ENCODE measurements around the gene SMIM41. TPM values are rescaled to one million over a fixed set of nuclear protein-coding genes. Genes with fewer than 3 reads are reported as not detected.

Gene SMIM41
- total RNA-seq, 2 experiments from 2014 or later, result not detected

DNA sequence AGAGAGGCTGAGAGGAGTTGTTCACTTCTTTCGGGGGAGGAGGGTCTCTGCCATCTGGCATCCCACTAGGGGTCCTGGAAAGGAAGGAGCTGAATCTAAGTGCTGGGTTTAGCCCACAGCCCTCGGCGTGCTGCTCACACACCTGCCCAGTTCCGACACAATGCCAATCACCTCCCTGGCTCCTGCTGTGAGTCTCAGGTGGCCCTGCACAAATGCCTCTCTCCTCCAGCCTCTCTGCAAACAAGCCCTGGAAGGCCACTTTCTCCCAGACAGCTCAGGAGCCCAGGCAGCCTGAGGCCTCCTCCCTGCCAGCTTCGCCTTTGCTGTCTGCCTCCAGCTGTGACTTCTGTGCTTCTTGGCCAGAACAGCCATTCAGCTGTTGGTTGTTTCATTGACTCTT is 51.2 kb downstream of the SMIM41 start:
- POLR2A ChIA-PET, result interaction anchor here (0.6 kb wide), 1 partner anchor 440 kb away, joined by 3 read pairs; no protein-coding TSS in a partner anchor
- intact Hi-C loops (cut with micrococcal nuclease; ENCODE audit: unreplicated experiment), result no loop called here

DNA sequence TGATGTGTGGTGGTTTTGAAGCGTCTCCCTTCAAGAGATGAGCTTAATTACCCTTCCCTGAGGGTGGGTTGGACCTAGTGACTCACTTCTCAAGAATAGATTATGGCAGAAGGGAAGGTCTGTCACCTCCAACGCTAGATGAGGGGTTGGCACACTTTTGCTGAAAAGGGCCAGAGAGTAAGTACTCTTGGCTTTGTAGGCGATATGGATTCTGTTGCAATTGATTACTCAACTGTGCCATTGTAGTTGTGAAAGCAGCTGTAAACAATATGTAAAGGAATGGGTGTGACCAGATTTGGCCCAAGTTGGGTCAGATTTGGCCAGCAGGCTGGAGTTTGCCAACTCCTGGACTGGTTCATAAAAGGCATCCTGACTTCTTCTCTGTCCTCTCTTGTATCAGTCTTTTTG is 53.3 kb downstream of the SMIM41 start:
- ChIA-PET POLR2A (interaction anchor here (0.6 kb wide), 1 partner anchor 826 kb away, joined by 4 read pairs; no protein-coding TSS in a partner anchor), CTCF (ENCODE audit: unreplicated experiment) (no interaction called here)
- no peaks in the 10 kb centered on the region for H3K79me2 ChIP-seq (ENCODE audit: insufficient read depth, low read depth, low read length)
- H3K9me3 ChIP-seq (ENCODE audit: low read length), result no peaks in the 10 kb centered on the region
- H3K27ac ChIP-seq (ENCODE audit: low read depth, low read length, poor library complexity, severe bottlenecking), result no peak overlapping the region
- H3K36me3 ChIP-seq (ENCODE audit: insufficient read depth, low read length), result no peaks in the 10 kb centered on the region
- H3K4me2 ChIP-seq (ENCODE audit: low read length), result no peak overlapping the region
- DNase-seq (ENCODE audit: low spot score), result no peak
- no peak for TF ChIP-seq EZH2phosphoT487 (IDR thresholded peaks at IDR 0.05; ENCODE audit: borderline replicate concordance, low read depth, low read length)
- TF ChIP-seq, protein P1, sequence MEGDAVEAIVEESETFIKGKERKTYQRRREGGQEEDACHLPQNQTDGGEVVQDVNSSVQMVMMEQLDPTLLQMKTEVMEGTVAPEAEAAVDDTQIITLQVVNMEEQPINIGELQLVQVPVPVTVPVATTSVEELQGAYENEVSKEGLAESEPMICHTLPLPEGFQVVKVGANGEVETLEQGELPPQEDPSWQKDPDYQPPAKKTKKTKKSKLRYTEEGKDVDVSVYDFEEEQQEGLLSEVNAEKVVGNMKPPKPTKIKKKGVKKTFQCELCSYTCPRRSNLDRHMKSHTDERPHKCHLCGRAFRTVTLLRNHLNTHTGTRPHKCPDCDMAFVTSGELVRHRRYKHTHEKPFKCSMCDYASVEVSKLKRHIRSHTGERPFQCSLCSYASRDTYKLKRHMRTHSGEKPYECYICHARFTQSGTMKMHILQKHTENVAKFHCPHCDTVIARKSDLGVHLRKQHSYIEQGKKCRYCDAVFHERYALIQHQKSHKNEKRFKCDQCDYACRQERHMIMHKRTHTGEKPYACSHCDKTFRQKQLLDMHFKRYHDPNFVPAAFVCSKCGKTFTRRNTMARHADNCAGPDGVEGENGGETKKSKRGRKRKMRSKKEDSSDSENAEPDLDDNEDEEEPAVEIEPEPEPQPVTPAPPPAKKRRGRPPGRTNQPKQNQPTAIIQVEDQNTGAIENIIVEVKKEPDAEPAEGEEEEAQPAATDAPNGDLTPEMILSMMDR (conservative IDR thresholded peaks at IDR 0.05; ENCODE audit: low read length), result no peak
- no peak overlapping the region for H2AFZ ChIP-seq (ENCODE audit: low read length)
- BruUV-seq (replicated peaks), result no TSS peak
- intact Hi-C loops (cut with micrococcal nuclease; ENCODE audit: unreplicated experiment), result no loop called here
- no peak overlapping the region for H3K4me3 ChIP-seq (ENCODE audit: low read depth, low read length, poor library complexity, severe bottlenecking)
- H4K20me1 ChIP-seq (ENCODE audit: insufficient read depth, low read length), result no peaks in the 10 kb centered on the region
- no peaks in the 10 kb centered on the region for H3K9me2 ChIP-seq (ENCODE audit: insufficient read depth, low read length)
- H3K4me1 ChIP-seq (ENCODE audit: insufficient read depth, low read length, poor library complexity, severe bottlenecking), result no peaks in the 10 kb centered on the region

More for the DNA sequence above, 51.2 kb downstream of the SMIM41 start:
- CTCF ChIA-PET (ENCODE audit: unreplicated experiment), result no interaction called here
- Histone ChIP-seq H3K4me3 (ENCODE audit: low read depth, low read length, poor library complexity, severe bottlenecking) (no peak overlapping the region), H3K4me2 (ENCODE audit: low read length) (no peak overlapping the region), H2AFZ (ENCODE audit: low read length) (no peak overlapping the region), H3K9me2 (ENCODE audit: insufficient read depth, low read length) (no peaks in the 10 kb centered on the region), H3K4me1 (ENCODE audit: insufficient read depth, low read length, poor library complexity, severe bottlenecking) (peaks cover under 1% of the 10 kb centered on the region), H3K27ac (ENCODE audit: low read depth, low read length, poor library complexity, severe bottlenecking) (no peak overlapping the region), H3K9me3 (ENCODE audit: low read length) (no peaks in the 10 kb centered on the region), H3K36me3 (ENCODE audit: insufficient read depth, low read length) (no peaks in the 10 kb centered on the region), H3K79me2 (ENCODE audit: insufficient read depth, low read depth, low read length) (no peaks in the 10 kb centered on the region), H4K20me1 (ENCODE audit: insufficient read depth, low read length) (no peaks in the 10 kb centered on the region)
- TF ChIP-seq, protein P1 (conservative IDR thresholded peaks at IDR 0.05; ENCODE audit: low read length), result no peak
- no peak for TF ChIP-seq EZH2phosphoT487 (IDR thresholded peaks at IDR 0.05; ENCODE audit: borderline replicate concordance, low read depth, low read length)
- BruUV-seq (replicated peaks), result no TSS peak
- no peak for DNase-seq (ENCODE audit: low spot score)

DNA sequence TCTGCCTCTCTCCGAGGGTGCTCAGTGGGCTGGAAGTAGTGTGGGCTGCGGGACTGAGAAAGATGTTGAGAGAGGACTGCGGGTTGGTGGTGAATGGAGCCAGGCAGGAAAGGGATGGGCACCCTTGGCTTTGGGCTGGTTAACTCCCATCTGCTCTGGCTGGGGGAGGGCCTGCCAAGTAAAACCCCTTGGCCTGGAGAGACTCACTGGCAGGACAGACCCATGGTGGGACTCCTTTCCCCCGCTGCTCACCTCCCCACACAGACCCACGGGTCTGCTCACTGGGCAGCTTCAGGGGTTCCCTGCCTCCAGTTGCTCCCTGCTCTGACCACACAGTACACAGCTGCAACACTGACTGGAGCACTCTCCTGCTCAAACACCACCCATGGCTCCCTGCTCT is 58.2 kb downstream of the SMIM41 start:
- ChIA-PET POLR2A (no interaction called here), CTCF (ENCODE audit: unreplicated experiment) (no interaction called here)
- Histone ChIP-seq H3K4me1 (ENCODE audit: insufficient read depth, low read length, poor library complexity, severe bottlenecking) (no peaks in the 10 kb centered on the region), H3K4me3 (ENCODE audit: low read depth, low read length, poor library complexity, severe bottlenecking) (no peak overlapping the region), H3K9me2 (ENCODE audit: insufficient read depth, low read length) (no peaks in the 10 kb centered on the region), H3K9me3 (ENCODE audit: low read length) (no peaks in the 10 kb centered on the region), H2AFZ (ENCODE audit: low read length) (no peak overlapping the region), H3K79me2 (ENCODE audit: insufficient read depth, low read depth, low read length) (no peaks in the 10 kb centered on the region), H3K4me2 (ENCODE audit: low read length) (no peak overlapping the region), H4K20me1 (ENCODE audit: insufficient read depth, low read length) (no peaks in the 10 kb centered on the region), H3K27ac (ENCODE audit: low read depth, low read length, poor library complexity, severe bottlenecking) (no peak overlapping the region), H3K36me3 (ENCODE audit: insufficient read depth, low read length) (no peaks in the 10 kb centered on the region)
- intact Hi-C loops (cut with micrococcal nuclease; ENCODE audit: unreplicated experiment), result no loop called here
- no TSS peak for BruUV-seq (replicated peaks)
- no peak for TF ChIP-seq EZH2phosphoT487 (IDR thresholded peaks at IDR 0.05; ENCODE audit: borderline replicate concordance, low read depth, low read length)
- TF ChIP-seq, protein P1 (conservative IDR thresholded peaks at IDR 0.05; ENCODE audit: low read length), result no peak
- DNase-seq (ENCODE audit: low spot score), result no peak
